ENCODE data around the gene SFSWAP. TPM values are rescaled to one million over a fixed set of nuclear protein-coding genes. Genes with fewer than 3 reads are reported as not detected.
"Not testable (repeated sequence)": the region's sequence is repeated elsewhere in the genome, so short reads cannot be mapped to it uniquely, and the experiment has no call there.

Gene SFSWAP
- total RNA-seq, 1 donor from 2014 or later, result 15.9 TPM

DNA sequence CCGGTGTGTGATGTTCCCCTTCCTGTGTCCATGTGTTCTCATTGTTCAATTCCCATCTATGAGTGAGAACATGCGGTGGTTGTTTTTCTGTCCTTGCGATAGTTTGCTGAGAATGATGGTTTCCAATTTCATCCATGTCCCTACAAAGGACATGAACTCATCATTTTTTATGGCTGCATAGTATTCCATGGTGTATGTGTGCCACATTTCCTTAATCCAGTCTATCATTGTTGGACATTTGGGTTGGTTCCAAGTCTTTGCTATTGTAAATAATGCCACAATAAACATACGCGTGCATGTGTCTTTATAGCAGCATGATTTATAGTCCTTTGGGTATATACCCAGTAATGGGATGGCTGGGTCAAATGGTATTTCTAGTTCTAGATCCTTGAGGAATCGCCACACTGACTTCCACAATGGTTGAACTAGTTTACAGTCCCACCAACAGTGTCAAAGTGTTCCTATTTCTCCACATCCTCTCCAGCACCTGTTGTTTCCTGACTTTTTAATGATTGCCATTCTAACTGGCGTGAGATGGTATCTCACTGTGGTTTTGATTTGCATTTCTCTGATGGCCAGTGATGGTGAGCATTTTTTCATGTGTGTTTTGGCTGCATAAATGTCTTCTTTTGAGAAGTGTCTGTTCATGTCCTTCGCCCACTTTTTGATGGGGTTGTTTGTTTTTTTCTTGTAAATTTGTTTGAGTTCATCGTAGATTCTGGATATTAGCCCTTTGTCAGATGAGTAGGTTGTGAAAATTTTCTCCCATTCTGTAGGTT, 98.8 kb downstream of the SFSWAP start:
- not testable (repeated sequence) for DNase-seq (ENCODE audit: low read depth in 2 of 2)

DNA sequence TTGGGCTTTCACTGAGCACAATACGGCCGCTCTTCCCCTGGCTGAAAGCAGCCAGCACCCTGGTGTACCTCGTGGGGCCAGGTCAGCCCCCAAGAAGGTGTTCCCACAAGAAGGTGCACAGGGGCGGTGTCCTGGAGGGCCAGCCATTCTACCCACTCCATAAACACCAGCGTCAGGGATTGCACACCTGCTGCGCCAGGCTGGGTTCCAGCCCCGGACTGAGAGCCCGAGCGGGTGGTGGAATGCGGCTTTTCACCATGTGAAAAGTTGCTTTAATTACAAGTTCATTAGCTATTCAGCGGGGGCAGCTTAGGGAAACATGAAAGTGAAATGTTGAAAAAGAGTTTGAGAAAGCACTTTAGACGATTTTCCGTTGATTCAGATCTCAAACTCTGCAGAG, 99.8 kb downstream of the SFSWAP start:
- DNase-seq (ENCODE audit: low read depth in 2 of 2), result no peak

DNA sequence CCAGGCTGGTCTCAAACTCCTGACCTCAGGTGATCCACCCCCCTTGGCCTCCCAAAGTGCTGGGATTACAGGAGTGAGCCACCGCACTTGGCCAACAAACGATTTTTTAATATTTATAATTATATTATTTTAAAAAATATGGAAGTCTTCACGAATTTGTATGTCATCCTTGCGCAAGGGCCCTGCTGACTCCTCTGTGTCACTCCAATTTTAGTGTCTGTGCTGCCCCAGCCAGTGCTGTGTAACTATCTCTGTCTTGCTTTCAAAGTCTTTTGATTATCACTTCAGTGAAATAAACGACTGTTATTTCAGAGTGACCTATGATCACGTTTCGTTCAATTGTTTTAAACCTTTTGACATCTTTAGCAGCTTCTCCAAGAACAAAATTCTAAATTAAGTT, 104.2 kb downstream of the SFSWAP start:
- no peak for DNase-seq (ENCODE audit: low read depth in 2 of 2)

DNA sequence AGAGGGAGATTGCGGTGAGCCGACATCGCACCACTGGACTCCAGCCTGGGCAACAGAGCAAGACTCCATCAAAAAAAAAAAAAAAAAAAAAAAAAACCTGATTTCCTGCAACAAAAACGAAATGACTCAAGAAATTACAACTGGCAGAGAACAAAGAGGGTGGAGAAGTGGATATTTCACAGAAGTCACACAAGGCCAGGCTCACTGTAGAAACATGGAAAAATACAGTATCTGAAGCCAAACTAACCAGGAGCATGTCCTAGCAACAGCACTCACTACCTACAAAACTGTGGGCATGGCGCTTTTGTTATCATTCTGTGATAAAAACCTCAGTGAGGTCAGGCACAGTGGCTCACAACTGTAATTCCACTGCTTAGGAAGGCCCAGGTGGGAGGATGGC, 105.6 kb downstream of the SFSWAP start:
- DNase-seq (ENCODE audit: low read depth in 2 of 2), result no peak

DNA sequence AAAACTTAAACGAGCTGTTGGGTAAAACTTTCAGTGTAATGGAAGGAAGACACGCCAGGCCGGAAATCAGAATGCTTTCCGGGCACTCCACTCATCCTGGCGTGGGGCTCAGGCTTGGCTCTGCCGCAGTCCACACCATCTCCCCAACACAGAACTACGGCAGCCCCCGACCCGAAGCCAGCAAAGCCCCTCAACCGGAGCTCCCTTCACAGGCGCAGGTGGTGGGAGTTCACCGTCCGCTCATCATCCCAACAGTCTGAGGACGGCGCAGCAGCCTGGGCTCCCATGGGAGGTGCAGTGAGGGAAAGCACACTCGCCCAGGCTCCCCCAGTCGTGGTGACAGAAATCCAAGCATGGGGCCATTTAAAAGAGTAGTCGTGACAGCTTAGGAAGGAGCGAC, 106.4 kb downstream of the SFSWAP start:
- DNase-seq (ENCODE audit: low read depth in 2 of 2), result no peak

DNA sequence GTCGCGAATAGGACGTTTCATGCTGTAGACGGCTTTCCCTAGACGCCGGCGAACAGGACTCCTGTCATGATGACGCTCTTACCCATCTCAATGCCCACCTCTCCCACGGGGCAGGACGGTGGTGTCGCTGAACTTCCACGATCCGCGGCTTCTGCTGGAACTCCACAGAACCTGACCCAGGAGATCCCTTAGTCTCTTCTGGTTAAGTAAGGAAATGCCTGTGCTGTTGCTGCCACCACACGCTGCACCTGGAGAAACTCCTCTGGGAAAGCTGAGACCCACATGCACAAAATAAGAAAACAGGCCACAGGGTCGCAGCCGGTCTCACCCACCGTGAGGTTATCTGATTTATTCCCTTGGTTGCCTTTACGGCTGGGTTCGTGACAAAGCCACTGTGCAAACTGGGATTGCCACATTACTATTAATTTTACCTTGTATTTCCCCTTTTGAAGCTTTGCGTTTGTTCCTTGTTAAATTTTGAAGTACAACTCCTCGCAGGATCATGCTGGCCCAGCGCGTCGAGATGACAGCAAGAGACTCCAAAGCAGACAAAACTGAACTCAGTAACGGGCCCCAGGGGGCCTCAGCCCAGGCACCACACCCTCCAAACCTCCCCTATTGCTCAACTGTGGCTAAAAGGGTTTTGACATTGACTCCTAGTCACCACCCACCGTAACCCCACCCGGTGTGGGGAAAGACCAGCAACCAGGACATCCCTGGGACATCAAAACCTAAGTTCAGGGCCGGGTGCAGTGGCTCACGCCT, 108.1 kb downstream of the SFSWAP start:
- DNase-seq (ENCODE audit: low read depth in 2 of 2), result no peak

DNA sequence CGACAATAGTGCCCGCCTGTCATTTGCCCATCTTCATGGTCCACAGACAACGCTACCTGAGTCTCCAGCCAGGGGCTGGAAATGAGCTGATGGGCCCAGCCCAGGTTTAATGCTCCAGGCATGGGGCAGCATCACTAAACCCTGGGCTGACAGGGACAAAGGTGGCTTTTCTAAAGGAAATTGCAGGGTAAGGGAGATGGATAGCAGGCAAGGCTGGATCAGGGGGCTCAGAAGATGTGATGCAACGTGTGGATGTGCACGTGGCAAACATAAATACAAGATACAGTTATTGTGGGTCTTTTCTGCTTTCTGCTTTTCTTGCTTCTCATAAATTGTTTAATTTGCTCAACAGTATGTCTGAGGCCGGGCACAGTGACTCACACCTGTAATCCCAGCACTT, 113.6 kb downstream of the SFSWAP start:
- no peak for DNase-seq (ENCODE audit: low read depth in 2 of 2)

DNA sequence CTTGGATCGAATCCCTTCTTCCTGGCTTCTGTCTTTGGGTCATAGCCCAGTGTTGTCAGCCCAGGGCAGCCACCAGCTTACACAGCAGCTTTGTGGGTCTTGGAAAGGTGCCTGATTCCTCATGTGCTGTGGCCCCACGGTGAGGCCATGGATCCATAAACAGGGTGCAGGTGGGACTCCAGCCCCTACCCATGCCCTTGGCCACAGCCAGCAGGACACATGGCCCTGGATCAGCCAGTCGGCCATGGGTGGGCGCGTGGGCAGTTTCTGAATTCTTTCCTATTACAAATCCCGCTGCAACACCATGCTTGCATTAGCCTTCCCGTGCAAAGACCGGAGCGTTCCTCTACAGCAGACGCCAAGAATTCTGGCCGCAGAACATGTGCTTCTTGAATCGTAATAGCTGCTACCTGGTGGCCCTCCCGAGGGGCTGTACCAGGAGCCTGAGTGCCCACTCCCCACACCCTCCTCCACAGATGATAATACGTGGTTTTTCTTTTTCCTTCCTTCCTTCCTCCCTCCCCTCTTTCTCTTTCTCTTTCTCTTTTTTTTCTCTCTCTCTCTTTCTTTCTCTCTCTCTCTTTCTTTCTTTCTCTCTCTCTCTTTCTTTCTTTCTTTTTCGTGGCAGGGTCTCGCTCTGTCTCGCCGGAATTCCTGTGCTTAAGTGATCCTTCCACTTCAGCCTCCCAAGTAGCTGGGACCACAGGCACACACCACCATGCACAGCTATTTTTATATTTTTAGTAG, 114.4 kb downstream of the SFSWAP start:
- peak in 1 of 2 donors; percentile 33 for DNase-seq (ENCODE audit: low read depth in 2 of 2)

DNA sequence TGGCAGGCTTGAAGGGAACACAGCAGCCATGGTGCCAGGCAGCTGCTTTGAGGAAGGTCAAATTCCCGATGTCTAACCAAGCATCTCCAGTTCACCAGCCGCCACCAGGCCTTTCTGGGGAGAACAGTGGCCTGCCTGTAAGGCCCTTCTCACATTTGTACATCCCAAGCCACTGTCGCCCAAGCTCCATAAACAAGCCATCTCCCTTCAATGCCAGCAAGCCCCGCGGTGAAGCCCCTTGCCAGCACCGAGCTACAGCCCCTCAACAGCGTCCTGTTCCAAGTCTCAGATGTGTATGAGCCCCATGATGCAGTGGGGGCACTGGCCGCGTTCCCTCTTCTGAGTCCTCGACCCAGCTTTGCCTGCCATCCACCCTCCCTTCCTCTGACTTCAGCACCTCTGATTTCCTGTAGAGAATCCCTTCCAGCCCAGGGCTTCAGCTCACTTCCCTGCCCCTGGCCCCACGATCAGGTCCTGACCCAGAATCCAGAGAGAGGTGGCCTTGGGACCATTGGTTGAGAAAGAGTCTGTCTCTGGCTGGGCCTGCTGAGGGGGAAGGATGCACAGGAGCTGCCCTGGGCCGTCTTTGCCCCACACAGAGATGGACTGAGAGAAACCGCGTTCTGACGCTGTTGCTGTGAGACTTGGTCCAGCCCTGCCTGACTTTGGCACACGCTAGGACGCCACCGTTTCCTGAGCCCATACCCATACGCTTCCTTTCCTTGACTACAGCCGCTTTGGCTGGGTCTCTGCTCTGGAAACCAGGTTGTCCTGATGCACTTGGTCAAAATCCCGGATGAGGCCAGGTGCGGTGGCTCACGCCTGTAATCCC, 115.4 kb downstream of the SFSWAP start:
- DNase-seq (ENCODE audit: low read depth in 2 of 2), result no peak

DNA sequence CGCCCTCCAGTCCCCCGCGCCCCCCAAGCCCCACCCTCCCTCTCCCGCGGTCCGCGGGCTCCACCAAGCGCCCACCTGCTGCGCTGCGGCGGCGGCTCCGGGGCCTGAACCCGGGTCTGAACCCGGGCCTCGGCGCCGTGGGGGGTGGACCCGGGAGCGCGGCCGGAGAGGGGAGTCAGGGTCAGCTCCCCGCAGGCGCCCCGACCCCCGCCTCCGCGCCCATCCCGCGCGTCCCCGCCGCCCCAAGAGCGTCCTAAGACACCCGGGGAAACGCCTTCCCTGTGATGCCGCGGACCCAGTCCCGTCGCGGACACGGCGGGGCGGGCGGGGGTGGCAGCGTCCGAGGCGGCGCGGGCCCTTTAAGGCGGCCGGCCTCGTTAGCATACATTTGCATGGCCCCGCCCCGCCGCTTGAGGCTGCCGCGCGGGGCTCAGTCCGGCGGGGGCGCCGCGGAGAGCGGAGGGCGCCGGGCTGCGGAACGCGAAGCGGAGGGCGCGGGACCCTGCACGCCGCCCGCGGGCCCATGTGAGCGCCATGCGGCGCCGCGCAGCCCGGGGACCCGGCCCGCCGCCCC, 117.2 kb downstream of the SFSWAP start, which contains the start of gene MMP17:
TSS of gene MMP17 (plus strand) at position 433 of the 574 bp plus-strand sequence. CDS start at position 535, 102 bp downstream.
- DNase-seq (ENCODE audit: low read depth in 2 of 2), result peak; percentile 75

DNA sequence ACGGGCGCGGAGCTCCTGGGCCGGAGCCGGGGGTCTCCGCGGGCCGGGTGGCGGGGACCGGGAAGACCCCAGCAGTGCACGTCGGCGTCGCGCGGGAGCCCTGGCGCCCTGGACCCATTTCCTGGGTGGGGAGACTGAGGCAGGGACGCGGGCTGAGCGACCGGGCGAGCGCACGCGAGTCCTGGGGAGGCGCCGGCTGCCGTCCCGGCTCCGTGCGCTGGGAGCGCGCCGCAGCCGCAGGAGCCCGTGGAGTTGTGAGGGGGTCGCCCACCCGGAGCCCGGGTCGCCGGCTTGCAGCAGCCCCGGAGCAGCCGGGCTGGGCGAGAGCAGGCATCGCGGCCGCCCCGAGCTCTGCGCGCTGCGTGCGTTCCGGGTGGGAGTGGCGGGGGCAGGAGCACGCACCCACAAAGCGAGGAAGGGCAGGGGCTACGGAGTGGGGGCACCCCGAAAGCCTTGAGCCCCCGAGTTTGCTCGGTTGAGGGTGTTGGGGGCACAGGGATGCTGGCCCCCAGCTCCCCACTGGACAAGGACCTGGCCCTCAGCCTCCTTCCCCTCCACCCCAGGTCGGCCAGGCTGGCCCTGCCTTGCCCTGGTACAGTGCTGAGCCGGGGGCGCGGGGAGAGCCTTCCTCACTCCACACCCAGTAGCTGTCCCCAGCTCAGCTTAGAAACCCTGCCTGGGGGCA, 117.9 kb downstream of the SFSWAP start:
- DNase-seq (ENCODE audit: low read depth in 2 of 2), result peak; percentile 24 to 32

DNA sequence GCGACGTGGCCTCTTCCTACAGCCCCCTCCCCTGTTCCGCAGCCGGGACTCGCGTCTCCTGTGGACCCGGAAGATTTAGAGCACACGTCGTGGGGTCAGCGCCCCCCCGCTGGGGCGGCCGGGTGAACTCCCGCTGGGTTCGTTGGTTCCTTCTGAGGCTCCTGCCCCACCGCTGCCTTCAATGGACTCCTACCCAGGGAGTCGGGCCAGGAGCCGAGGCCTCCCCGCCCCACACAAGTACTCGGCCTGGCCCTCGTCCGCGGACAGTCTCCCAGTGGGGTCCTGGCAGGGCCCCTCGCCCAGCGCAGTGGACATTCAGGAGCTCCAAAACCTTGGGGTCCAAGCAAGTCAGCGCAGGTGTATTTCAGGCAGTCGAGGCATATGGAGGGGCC, 118.5 kb downstream of the SFSWAP start:
- DNase-seq (ENCODE audit: low read depth in 2 of 2), result peak in 1 of 2 donors; percentile 33

DNA sequence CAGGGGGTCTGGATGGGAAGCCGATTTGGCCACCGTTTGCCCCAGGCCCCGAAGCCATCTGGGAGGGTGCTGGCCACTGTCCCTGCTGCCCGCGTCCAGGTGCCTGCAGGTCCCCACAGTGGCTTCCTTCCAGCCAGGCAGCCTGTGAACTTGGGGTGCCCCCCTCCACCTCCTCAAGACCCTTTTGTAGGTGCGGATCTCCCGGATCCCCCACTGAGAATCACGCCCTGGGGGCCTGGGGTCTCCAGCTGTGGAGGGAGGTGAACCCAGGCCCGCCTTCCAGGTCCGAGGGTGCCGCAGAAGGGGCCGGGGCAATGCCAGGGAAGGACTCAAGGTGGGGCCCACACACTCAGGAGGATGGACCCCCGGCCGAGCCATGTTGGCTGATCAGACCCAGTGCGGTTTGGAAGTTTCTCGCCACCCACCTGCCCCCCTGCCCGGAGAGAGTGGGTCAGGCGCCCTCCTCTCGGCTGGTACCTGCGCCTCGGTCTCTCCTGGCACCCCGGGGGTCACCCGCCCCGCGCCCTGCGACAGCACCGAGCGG, 119.0 kb downstream of the SFSWAP start:
- no peak for DNase-seq (ENCODE audit: low read depth in 2 of 2)

DNA sequence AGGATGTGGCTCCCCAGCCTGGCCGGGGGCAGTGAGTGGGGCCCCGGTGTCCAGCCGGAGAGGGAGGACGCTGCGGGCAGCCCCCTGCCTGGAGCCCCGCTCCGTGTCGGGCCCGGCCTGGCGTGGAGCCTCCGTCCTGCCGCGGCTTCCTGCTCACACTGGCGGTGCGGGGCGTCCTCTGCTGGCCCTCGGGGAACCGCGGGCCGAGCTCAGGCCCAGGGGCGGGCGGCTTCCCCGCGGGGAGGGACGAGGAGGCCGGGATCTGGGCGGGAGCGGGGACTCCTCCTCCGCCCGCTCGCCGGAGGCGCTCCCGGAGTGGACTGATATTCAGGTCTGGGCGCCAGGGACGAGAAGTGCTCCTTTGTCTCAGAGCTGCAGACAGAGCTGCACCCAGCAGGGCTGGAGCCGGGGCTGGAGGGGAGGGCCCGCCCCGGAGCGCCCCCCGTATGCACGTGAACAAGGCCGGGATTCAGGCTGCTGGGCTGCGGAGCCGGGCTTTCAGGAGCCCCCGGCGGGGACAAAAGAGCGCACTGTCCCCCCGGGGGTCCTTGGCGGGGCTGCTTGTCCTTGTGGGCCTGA, 119.5 kb downstream of the SFSWAP start:
- peak; percentile 87 to 94 for DNase-seq (ENCODE audit: low read depth in 2 of 2)

DNA sequence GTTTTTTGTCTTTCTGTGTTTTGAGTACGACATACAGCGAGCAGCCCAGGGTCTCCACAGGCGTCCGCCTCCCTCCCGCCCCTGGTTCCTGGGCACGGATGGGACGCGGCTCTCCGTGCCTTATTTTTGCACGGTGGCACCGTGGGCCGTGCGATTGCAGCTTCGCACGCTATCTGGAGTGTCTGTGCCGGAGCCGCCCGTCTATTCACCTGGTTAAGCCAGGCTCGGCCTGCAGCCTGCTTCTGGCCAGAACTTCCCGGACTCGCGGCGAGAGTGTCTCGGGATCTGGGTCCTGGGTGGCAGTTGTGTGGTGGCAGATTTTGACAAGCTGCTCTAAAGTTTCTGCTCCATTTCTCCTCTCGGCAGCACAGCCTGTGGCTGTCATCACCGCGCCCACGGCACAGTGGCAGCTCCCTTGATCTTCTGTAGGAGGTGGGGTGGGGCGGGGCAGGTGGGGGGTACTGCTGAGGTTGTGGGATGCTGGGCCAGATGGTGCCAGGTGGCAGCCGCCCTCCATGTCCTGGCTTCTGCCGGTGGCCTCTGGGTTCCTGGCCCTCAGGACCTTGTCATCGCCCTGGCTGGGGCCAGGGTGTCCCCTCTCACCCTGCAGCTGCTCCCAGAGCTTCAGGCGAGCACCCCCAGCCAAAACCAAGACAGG, 120.2 kb downstream of the SFSWAP start:
- DNase-seq (ENCODE audit: low read depth in 2 of 2), result peak; percentile 49 to 55

DNA sequence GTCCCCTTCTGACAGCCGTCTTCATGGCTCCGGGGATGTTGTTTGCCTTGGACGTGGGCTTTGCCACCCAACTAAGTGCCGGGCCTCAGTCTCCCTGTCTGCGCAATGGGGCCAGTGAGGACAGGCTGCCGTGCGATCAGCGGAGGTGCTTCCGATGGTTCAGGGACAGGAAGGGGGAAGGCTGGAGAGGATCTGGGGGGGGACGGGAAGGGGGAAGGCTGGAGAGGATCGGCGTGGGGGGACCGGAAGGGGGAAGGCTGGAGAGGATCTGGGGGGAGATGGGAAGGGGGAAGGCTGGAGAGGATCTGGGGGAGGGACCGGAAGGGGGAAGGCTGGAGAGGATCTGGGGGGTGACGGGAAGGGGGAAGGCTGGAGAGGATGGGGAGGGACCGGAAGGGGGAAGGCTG, 120.7 kb downstream of the SFSWAP start:
- peak in 1 of 2 donors; percentile 64 for DNase-seq (ENCODE audit: low read depth in 2 of 2)

DNA sequence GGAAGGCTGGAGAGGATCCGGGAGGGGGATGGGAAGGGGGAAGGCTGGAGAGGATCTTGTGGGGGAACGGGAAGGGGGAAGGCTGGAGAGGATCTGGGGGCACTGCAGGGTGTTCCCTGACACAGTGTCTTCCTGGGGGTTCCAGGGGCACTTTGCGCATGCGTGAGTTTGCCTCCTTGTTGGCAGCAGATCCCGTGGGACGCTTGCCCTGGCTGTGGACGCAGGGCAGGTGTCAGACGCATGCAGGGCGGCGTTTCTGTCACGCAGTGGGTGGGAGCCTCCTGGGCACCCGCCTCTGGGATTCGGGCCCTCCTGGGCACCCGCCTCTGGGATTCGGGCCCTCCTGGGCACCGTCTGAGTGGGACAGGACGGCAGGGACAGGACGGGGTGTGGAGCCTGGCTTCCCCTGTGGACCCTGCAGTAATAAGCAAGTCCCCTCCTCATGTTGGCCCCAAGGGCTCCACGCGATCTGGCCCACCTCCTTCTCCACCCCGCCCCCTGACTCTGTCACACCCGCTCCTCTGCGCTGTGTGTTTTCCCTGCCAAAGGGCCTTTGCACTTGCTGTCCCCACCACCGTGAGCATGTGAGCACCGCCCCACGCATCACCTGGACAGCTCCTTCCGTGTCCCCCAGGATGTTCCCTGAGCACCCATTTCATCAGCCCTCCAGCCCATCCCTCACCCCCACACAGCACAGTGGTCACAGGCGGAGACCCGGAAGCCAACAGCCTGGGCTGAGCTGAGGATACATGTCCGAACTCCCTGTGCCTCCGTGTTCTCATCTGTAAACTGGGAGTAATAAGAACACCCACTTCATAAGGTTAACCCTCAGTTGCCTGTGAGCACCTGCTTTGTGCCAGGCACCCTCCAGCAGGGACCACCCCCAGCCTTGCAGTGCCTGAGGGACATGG, 121.7 kb downstream of the SFSWAP start:
- DNase-seq (ENCODE audit: low read depth in 2 of 2), result peak; percentile 34 to 71
